Hippocampal formation (tissue), 2 donors: ENCODE results near the gene FOXL2.

Experiments used
- DNase-seq, 2 donors: peaks; one replicate each; lab custom pipeline; 2025; lab: John Stamatoyannopoulos, UW

FOXL2 gene

DNA sequence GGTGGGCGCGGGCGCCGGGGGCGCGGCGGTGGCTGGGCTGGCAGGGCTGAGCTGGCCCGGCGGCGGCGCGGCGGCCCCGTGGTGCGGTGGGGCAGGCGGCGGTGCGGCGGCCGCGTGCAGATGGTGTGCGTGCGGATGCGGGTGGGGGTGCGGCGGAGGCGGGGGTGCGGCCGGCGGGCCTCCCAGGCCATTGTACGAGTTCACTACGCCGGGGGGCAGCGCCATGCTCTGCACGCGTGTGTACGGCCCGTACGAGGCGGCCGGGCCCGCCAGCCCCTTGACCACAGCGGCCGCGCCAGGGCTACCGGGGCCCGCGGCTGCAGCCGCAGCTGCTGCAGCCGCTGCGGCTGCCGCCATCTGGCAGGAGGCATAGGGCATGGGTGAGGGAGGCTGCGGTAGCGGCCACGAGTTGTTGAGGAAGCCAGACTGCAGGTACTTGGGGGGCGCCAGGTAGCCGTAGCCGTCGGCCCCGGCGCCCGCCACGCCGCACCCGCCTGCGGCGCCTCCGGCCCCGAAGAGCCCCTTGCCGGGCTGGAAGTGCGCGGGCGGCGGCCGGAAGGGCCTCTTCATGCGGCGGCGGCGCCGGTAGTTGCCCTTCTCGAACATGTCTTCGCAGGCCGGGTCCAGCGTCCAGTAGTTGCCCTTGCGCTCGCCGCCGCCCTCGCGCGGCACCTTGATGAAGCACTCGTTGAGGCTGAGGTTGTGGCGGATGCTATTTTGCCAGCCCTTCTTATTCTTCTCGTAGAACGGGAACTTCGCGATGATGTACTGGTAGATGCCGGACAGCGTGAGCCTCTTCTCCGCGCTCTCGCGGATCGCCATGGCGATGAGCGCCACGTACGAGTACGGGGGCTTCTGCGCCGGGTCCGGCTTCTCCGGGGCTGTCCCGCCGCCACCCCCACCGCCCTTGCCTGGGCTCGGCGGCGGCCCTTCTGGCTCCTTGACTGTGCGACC lies 951 bp downstream of the FOXL2 start:
- no peak for DNase-seq

DNA sequence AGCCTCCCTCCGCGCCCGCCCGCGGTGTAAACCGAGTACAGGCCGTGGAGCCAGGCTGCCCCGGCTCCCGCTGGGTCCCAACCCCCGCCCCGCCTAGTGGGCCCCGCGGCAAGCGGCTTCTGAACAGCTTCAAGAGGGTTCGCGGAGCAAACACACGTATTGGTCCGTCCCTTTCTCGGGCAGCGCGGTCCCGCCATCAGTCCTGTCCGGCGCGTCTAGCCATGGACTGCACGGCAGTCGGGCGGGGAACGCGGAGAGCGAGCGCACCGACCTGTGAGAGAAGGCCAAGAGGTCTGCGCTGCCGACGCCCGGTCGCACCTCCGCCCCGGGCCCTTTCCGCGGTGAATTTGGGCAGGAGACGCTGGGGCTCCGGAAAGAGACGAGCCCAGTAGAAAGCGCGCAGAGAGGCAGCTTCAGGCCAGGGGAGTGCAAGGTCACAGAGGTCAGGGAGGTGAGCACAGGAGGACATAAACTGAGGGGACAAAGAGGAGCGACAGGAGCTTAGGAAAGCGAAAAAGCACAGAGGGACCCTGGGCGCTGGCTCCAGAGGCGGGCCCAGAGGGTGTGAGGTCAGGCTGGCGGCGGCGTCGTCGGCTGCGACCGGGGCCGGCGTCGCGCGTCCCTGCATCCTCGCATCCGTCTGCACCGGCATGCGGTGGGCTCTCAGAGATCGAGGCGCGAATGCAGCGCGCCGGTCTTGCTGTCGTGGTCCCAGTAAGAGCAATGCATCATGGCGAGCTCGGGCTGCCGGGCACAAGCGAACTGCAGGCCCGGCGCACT lies 1.8 kb downstream of the FOXL2 start:
- DNase-seq: no peak

DNA sequence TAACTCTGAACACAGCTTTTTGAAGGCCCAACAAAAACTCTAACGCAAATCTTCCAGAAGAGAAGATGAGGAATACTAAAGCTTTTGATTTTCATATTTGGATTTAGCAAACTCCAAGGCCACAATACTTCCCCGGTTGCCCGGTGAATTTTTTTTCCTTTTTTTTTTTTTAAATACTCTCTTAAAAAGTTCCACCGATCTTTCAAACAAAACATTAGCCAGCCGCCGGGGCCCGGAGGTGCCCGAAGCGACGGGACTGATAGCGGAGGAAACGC lies 2.3 kb downstream of the FOXL2 start:
- no peak for DNase-seq

DNA sequence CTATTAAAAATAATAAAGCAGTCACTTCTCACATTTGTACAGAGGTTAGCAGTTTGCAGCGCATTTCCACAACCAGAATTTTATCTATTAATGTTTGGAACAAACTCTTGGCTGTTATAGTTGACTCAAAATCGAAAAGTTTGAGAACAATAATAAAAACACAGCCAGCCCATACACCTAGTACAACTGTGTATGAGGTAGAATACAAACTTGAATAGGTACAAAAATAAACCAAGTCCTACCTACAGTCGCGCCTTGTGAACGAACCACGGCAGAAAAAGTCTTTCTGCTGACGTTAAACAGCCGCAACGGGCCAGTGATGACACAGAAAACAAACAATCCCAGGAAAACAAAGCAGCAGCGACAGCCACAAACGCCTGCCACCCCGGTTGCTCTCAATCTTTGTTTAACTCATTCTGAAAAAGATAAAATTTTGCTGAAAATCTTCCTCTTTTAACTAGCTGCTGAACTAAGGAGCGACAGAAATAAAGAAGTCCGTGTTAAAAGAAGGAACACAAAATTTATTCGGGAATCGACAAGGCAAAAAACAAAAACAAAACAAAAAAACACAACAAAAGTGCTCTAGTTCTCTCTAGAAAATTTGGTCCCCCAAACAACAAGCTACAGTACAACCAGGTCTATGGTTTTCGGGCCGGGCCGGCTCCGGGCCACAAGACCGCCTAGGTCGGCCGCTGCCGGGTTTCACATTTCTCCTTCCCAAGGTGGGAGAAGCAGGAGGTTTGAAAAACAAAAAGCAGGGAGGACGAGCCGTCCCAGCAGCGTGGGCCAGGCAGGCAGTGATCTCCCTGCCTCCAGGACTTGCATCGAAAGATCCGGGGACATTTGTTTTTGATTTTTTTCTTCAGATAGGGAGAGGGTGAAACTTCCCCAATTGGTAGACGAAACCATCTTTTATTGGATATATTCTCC lies 2.9 kb downstream of the FOXL2 start:
- DNase-seq: no peak

DNA sequence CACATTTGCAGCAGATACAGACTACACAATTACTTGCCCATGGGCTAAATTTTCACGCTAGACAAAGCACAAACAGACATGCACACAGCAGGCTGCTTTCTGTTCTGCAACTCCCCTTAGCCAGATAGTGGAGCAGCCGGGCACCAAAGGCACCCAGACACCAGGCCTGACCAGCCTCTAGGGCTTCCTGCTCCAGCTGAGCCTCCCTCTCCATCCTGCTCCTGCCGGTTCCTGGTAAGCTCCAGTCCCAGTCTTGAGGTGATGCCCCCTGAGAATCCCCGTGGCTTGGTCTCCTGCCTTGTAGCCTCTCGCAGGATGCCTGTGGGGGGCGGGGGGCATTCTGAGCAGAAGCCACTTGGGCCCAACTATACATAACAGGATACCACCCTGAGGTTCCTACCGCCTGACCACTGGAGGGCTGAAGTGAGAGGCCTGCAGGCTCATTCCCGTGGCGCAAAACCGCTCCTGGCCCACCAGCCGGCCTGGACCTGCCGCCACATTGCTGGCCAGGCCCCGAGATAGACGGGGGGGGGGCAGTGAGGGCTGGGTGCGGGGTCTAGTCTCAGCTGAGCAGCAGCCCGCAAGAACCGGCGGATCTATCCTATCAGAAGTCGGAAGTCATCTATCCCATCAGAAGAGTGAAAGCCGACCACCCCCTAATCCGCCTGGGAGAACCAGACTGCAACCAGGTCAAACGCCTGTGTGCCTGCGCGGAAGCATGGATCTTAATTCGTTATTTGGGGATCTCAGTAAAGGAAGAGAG lies 3.9 kb downstream of the FOXL2 start:
- DNase-seq: no peak

DNA sequence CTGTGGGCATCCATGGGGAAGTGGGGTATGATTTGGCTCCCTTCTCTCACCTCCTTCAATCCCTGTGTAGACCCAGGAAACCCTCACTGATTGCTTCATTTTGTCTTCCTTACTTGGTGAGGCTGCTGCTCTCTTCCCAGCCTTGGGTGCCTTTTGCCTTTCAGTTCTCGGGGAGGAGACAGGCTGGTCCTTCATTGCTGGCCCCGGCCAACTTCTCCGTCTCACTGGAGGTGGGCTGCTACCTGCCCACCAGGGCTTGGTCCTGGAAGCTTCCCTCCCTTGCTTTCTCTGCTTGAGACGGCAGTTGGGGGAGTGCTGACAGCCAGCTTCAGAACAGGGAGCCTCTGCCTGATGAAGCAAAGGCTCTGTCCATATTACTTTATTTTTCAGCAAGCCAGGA lies 4.7 kb downstream of the FOXL2 start:
- no peak for DNase-seq

DNA sequence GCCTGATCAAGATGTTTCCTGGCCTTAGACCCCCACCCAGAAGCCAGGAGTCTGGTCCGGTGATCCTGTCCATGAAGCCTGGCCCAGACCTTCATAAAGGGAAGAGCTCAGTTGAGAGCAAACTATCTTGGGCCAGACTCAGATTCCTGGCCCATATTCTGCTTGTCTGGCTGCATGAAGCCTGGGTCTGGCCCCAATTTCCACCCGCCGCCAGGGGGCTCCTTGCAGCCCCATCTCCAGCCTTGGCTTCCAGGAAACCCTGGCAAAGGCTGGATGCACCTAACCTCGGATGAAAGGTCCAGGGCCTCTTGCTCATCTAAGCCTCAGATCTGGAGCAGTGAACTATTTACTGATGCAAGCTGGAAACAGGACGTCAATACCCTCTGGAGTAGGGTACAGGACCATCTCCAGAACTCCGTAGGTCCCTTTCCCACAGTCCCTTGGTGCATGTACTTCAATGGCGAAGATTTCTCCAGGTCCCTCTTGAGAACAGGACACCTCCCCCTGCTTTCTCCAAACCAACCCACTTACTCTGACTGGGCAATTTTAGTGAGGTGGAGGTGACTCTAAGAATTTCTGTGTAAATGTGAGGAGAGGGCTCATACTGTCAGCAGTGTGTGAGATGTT lies 5.6 kb downstream of the FOXL2 start:
- no peak for DNase-seq

DNA sequence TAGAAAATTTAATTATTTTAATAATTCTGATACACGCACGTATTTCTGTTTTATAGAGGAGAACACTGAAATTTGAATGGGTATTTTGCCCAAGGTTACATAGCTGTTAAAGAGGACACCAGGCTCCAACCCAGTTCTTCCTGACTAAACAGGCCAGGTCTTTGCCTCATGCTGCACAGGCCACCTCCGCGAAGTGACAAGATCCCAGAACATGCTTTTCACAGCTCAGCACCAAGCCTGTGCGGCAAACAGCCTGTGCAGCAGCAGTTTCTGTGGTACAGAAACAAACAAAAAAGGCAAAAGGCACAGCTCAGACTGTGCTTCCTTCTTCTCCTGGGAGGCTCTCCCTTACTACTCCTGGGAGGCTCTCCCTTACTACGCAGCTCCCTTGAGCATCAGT lies 6.5 kb downstream of the FOXL2 start:
- DNase-seq: no peak

DNA sequence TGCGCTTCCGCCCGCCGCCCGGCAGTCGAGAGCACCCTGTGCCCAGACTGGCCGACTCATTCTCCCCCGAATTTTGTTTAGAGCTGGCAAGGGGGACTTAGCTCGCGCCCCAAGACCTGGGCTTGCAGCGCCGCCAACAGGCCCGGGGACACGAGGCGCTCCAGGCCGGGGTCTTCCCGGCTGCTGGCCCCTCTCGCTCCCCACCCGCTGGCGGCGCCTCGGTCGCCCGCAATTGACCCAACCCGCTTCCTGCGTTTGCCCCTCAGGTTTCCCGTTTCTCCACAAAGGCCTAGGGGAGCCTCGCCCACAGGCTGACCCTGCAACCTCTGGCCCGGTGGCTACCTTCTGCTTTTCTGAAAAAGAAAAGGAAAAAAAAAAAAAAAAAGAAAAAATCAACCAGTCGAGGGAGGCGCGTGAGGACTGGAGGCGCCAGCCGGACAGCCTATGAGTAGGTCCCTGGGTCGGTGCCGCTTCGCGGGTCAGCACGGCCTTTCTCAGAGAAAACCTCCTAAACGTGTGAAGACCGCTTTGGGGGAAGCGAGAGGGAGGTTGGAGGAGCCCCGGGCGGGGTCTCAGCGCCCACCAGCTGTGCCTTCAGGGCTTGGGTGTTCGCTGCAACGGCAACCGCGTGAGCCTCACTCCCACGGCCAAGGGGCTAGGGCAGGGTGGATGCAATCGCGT lies 7.2 kb downstream of the FOXL2 start:
- no peak for DNase-seq

DNA sequence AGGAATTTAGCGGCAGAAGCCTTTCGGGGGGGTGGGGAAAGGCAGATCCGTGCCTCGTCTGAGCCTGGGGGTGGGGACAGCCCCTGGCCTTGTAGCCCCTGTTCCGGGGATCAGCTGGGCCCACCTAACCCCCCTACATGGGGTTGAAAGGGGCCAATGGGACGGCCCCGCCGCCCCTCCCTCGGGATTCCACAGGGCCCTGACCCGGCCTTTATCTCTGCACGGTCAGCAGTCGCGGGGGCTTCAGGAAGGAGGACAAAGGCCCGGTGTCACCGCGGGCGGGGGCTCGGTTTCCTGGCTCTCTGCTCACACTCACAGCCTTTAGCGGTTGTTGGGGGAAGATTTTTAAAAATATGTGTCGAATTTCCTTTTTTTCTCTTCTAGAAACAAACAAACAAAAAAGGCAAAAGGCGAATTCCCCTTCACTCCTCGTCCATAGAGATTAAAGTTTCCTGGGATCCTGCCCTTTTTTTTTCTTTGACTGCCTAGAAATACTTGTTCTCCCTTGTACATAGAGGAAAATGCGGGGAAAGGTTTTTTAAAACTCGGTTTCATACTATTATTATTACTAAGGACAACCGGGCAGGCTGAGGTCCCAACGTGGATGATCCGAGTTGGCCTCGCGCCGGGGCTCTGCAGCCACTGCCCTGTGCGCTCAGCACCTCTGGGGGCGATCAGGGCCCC lies 7.9 kb downstream of the FOXL2 start:
- DNase-seq: no peak

DNA sequence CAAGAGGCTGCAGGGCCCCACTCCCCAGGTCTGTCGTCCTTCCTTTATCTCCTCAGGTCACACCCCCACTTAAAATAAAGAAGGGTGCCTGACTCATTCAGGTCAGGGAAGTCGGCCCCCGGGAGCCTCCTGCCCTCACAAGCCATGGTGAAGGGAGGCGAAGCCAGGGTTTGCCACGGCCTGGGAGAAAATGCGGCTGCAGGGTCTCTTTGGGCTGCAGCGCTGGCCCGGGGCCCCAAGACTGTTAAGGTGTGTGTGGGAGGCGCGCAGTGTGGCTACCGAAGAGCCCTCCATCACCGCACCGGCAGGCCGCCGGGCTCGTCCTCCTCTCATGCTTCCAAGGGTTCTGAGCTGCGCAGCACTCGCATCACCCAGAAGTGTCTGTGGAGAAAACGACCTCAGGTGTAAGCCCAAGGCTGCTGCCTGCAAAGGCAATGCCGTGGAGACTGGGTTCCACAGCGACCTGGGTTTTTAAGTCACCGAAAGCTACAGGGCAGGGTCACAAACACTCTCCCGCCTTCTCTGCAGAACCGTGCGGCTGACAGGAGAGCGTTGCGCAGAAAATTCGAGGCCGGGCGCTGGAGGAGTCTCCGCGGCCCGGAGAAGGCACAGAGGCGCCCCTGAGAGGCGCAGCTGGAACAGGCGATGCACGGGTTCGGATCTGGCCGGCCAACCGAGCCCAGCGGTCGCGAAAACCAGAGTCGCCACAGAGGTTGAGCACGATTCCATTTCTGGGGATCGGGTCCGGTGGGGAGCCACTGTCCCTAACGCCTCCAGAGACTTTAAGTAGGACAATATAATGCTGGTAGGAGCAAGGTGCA lies 8.7 kb downstream of the FOXL2 start:
- no peak for DNase-seq

DNA sequence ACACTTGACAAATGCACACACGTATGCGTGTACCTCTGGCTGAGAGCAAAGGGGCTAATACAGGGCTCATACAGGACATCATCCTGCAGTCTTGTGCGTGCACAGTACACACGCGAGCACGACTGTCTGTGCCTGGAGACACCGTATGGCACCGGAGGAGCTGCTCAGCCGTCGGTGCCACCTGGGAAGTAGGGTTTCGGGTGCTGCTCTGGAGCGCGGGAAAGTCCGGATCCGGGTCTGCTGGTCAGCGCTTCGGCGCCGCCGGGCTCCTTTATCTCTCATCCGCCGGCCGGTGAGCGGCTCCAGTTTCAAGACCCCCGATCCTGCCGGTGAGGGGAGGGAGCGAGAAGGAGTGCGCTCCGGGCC lies 9.3 kb downstream of the FOXL2 start:
- DNase-seq: no peak

DNA sequence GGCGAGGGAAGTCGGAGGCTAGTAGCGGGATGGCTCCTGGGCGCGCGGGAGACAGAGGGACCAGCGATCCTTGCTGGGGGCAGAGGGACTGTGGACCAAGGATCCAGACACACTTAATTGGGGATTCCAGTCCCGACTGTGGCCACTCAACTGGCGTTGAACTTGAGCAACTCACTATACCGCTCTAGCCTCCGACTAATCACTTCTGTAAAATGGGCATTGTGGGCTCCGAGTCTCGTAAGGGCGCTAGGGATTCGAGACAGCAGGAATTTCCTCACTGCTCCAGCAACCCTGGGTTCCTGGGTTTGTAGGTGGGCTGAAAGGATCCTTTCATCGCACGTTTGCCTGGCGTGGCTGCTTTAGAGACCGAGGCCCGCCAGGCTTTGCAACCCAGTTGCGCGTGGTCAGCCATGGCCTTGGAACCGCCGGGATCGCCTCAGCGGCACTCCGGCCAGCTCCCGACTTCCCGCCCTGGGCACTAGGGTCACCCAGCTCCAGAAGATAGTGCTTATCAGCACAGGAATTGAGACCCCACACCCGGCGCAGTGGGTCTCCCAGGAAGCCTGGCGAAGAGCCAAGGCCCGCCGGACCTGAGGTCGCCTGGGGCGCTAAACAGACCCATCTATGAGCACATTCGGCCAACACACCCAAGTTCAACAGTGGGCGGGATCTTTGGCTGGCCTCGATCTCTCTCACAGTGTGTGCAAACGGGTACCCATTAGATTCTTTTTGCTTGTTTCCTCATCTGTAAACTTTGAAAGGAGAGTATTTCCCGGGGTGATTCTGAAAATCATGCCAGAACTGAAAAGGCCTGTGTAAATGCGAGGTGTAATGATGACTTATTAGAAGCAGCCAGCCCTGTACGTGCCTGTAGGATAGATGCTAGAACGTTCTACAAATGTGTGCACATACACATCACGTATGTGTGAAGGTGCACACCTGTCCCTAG lies 9.9 kb downstream of the FOXL2 start:
- DNase-seq: no peak

DNA sequence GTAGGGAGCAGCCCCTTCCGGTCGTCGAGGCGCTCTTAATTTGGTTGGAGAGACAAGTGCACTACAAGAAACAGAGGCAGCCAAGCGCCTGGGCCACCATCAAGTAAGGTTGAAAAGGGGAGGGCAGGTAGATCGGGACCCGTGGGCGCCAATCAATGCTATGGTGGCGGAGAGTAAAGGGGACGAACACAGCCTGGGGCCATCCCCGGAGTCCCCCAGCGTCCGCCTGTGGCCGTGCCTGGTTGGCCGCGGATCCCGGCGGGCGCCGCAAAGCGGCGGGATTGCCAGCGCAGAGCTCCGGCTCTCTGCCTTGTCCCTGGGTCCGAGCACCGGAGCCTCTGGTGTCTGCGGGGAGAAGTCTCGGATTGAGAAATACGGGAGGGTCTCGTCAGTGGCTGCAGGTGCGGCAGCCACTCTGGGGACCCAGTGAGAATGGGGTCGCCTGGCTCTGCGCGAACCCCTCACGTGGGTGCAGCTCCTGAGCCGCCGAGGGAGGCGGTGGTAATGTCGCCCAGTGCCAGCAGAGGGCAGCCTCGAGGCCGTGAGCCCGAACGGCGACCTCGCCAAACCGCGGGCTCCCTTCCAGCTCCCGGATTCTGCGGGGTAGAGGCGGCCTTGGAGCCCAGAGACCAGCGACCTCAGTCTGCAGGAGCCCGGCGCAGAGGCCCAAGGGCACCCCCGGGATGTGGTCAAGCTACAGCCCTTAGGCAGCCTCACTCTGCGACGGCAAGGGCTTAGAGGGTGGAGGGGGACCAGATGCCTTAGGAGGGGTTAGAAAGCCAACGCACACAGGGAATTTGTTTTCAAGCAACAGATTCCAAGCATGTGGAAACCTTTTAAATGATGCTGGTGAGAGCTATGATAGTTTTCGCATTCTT lies 10.8 kb downstream of the FOXL2 start:
- peak; percentile 14 to 55 for DNase-seq

DNA sequence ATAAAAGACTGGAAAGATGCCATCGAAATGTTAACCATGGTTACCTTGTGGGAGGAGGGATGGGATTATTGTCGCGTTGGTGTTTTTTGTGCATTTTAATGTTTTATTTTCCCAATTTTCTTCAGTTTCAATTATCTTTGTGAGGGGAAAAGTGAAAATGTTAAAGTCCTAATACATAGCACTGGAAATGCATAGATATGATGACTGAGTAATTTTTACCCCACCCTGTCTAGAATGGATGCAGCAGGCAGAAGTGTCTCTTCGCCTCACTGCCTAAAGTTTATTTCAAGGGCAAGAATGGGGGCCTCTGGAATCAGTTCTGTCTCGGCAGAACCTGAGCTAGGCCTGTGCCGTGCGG lies 11.5 kb downstream of the FOXL2 start:
- DNase-seq: no peak

DNA sequence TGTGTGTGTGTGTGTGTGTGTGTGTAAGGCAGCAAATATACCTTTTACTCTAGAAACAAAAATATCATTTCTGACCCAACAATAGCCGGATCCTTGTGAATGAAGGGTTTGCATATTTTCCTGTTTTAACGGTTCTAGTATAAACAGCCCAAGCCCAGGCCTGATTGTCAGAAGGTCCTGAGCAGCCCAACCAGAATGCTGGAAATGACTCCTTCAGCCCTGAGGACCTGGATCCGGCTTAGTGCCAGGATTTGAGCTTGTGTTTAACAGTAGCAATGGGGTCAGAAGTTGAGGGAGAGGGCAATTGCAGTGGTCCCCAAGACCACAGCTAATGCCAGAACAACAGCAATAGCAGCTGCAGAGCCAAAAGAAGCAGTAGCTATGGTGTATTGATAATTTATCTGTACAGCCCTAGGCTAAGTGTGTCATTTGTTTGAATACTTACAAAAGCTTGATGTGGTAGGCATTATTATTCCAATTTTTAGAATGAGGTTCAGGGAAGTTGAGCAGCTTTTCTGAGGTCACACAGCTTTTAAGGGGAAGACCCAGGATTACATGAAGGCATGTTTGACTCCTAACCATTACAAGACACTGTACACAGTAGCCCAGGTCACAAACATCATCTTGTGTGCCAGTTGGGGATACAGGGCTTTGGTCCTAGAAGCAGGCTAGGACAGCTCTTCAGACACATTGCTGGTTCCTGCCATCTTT lies 12.8 kb downstream of the FOXL2 start:
- DNase-seq: no peak
